ENCODE measurements around the gene LAMC2.

The LAMC2 gene

DNA sequence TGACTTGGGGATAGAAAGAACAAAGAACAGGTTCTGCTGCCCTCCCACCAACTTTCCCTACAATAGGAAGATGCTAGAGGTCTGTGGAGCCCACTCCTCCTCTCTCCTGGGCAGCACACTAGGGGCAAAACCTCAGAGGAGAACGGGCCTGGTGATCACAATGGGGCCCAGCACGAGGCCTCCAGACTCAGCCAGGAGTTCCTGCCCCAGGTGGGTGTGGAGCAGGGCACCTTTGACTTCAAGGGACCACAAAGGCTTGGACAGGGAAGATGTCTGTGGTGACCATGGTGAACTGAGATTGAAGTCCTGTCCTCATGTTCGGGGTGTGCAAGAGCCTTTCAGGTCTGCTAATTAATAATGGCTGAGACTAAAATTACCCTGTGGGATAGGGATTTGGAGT is 88.8 kb downstream of the LAMC2 start:
- H3K4me1 ChIP-seq (ENCODE audit: control insufficient read depth in 2 of 2, insufficient read depth in 1 of 2, low read depth in 1 of 2, low read length in 2 of 2) = peaks cover 4 to 9% of the 10 kb centered on the region in 2 donors

DNA sequence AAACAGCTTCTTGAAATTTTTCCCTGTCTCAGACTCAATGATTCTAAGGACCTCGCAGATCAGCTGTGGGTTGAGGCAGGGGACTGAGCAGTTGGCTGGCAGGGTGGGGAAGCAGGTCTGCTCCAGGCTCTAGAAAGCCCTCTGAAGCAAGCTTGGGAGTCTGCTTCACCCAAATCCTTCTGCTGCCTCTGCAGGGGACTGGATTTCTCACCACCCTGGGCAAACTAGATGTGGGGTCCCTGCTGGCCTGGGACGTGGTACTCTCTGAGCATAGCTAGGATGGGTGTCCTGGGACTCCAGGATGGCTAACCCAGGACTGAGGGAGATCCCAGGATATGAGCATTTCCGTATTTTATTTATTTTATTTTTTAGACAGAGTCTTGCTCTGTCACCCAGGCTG is 89.3 kb downstream of the LAMC2 start:
- Histone ChIP-seq H3K4me1 (ENCODE audit: control insufficient read depth in 2 of 2, insufficient read depth in 1 of 2, low read depth in 1 of 2, low read length in 2 of 2) (peaks cover 4 to 9% of the 10 kb centered on the region in 2 donors), H3K4me2 (ENCODE audit: insufficient read depth, low read length, poor library complexity, severe bottlenecking) (no peak overlapping the region), H4K8ac (ENCODE audit: low read depth, low read length) (no peak overlapping the region), H2BK5ac (ENCODE audit: low read length) (no peak overlapping the region), H4K91ac (ENCODE audit: low read depth, low read length, poor library complexity) (no peak overlapping the region), H2AK5ac (ENCODE audit: low read depth, low read length) (no peak overlapping the region), H3K4me3 (ENCODE audit: low read length in 2 of 2) (no peak overlapping the region), H3K9ac (ENCODE audit: low read depth, low read length, poor library complexity) (no peak overlapping the region), H2BK120ac (ENCODE audit: low read depth, low read length) (no peak overlapping the region), H3K23ac (ENCODE audit: low read depth, low read length, poor library complexity) (no peak overlapping the region), H2AFZ (ENCODE audit: low read length) (no peak overlapping the region), H3K27ac (replicated peaks; ENCODE audit: low read length) (no peak overlapping the region), H3K27me3 (ENCODE audit: control insufficient read depth in 3 of 3, insufficient read depth in 3 of 3, low read depth in 1 of 3, low read length in 3 of 3) (no peaks in the 10 kb centered on the region), H3K4ac (ENCODE audit: low read length) (no peak overlapping the region), H2BK15ac (ENCODE audit: low read length) (no peak overlapping the region), H3K9me3 (replicated peaks in 1 of 2; ENCODE audit: control insufficient read depth in 2 of 2, insufficient read depth in 1 of 2, low read depth in 1 of 2, low read length in 2 of 2) (no peaks in the 10 kb centered on the region), H3K14ac (ENCODE audit: low read length) (no peak overlapping the region), H3K79me1 (ENCODE audit: low read depth, low read length) (no peaks in the 10 kb centered on the region), H3K18ac (ENCODE audit: low read length) (no peak overlapping the region), H3K36me3 (replicated peaks in 1 of 2; ENCODE audit: control insufficient read depth in 2 of 2, insufficient read depth in 2 of 2, low read length in 2 of 2) (no peaks in the 10 kb centered on the region), H2BK12ac (ENCODE audit: low read length) (no peak overlapping the region)
- no CpG with 5 or more reads among the region's 3 CpGs for WGBS, 2 donors (ENCODE audit: extremely low coverage in 2 of 2, insufficient read length in 2 of 2, insufficient replicate concordance in 1 of 2)
- no peak for DNase-seq (ENCODE audit: low spot score)

More for the DNA sequence above, 88.8 kb downstream of the LAMC2 start:
- Histone ChIP-seq H2BK15ac (ENCODE audit: low read length) (no peak overlapping the region), H4K8ac (ENCODE audit: low read depth, low read length) (no peak overlapping the region), H3K4me3 (ENCODE audit: low read length in 2 of 2) (no peak overlapping the region), H2AFZ (ENCODE audit: low read length) (no peak overlapping the region), H3K4ac (ENCODE audit: low read length) (no peak overlapping the region), H3K79me1 (ENCODE audit: low read depth, low read length) (no peaks in the 10 kb centered on the region), H3K14ac (ENCODE audit: low read length) (no peak overlapping the region), H2AK5ac (ENCODE audit: low read depth, low read length) (no peak overlapping the region), H3K9ac (ENCODE audit: low read depth, low read length, poor library complexity) (no peak overlapping the region), H3K23ac (ENCODE audit: low read depth, low read length, poor library complexity) (no peak overlapping the region), H2BK5ac (ENCODE audit: low read length) (no peak overlapping the region), H4K91ac (ENCODE audit: low read depth, low read length, poor library complexity) (no peak overlapping the region), H2BK120ac (ENCODE audit: low read depth, low read length) (no peak overlapping the region), H2BK12ac (ENCODE audit: low read length) (no peak overlapping the region), H3K36me3 (replicated peaks in 1 of 2; ENCODE audit: control insufficient read depth in 2 of 2, insufficient read depth in 2 of 2, low read length in 2 of 2) (no peaks in the 10 kb centered on the region), H3K27me3 (ENCODE audit: control insufficient read depth in 3 of 3, insufficient read depth in 3 of 3, low read depth in 1 of 3, low read length in 3 of 3) (no peaks in the 10 kb centered on the region), H3K27ac (replicated peaks; ENCODE audit: low read length) (no peak overlapping the region), H3K4me2 (ENCODE audit: insufficient read depth, low read length, poor library complexity, severe bottlenecking) (no peak overlapping the region), H3K18ac (ENCODE audit: low read length) (peak overlapping the region; percentile 62), H3K9me3 (replicated peaks in 1 of 2; ENCODE audit: control insufficient read depth in 2 of 2, insufficient read depth in 1 of 2, low read depth in 1 of 2, low read length in 2 of 2) (no peaks in the 10 kb centered on the region)
- DNase-seq (ENCODE audit: low spot score) = no peak
- no CpG with 5 or more reads among the region's 3 CpGs for WGBS, 2 donors (ENCODE audit: extremely low coverage in 2 of 2, insufficient read length in 2 of 2, insufficient replicate concordance in 1 of 2)

DNA sequence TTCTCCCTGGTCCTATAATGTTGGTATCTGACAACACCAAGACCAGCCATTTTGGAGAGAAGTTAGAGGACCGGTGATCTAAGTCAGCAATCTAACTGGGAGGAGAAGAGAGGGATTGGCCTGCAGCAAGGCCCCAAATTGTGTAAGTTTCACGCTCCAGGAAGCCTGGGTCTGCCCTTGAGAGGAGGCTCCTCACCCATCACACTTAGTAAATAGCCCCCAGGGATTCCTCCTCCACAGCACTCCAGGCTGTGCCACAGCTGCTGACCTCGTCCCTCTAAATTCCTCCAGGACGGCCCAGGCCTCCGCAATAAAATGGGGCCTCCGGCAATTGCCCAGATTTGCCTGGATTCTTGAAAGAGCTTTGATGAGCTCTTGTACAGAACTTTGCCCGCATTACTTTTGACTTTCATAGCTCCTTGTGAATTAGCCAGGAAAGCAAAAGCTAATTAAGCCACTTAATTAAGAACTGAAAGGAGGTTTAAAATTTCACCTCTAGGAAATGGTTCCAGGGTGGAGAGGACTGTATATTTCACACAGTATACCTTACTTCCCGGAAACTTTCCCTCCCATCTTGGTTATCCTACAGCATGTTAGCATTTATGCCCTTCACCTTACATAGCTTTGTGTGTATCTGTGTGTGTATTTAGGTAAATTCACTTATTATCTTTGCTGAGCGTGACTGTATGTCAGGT is 90.5 kb downstream of the LAMC2 start:
- Histone ChIP-seq H2BK5ac (ENCODE audit: low read length) (no peak overlapping the region), H3K4ac (ENCODE audit: low read length) (no peak overlapping the region), H3K4me1 (ENCODE audit: control insufficient read depth in 2 of 2, insufficient read depth in 1 of 2, low read depth in 1 of 2, low read length in 2 of 2) (peaks cover 4 to 9% of the 10 kb centered on the region in 2 donors), H3K79me1 (ENCODE audit: low read depth, low read length) (no peaks in the 10 kb centered on the region), H3K36me3 (replicated peaks in 1 of 2; ENCODE audit: control insufficient read depth in 2 of 2, insufficient read depth in 2 of 2, low read length in 2 of 2) (no peaks in the 10 kb centered on the region), H4K8ac (ENCODE audit: low read depth, low read length) (no peak overlapping the region), H3K18ac (ENCODE audit: low read length) (no peak overlapping the region), H3K14ac (ENCODE audit: low read length) (no peak overlapping the region), H3K4me3 (ENCODE audit: low read length in 2 of 2) (no peak overlapping the region), H3K9me3 (replicated peaks in 1 of 2; ENCODE audit: control insufficient read depth in 2 of 2, insufficient read depth in 1 of 2, low read depth in 1 of 2, low read length in 2 of 2) (no peaks in the 10 kb centered on the region), H3K9ac (ENCODE audit: low read depth, low read length, poor library complexity) (no peak overlapping the region), H2BK12ac (ENCODE audit: low read length) (no peak overlapping the region), H3K27ac (replicated peaks; ENCODE audit: low read length) (no peak overlapping the region), H3K4me2 (ENCODE audit: insufficient read depth, low read length, poor library complexity, severe bottlenecking) (no peak overlapping the region), H4K91ac (ENCODE audit: low read depth, low read length, poor library complexity) (no peak overlapping the region), H3K27me3 (ENCODE audit: control insufficient read depth in 3 of 3, insufficient read depth in 3 of 3, low read depth in 1 of 3, low read length in 3 of 3) (no peaks in the 10 kb centered on the region), H3K23ac (ENCODE audit: low read depth, low read length, poor library complexity) (no peak overlapping the region), H2AFZ (ENCODE audit: low read length) (peak overlapping the region; percentile 45), H2BK120ac (ENCODE audit: low read depth, low read length) (no peak overlapping the region), H2BK15ac (ENCODE audit: low read length) (no peak overlapping the region), H2AK5ac (ENCODE audit: low read depth, low read length) (no peak overlapping the region)
- DNase-seq (ENCODE audit: low spot score) = no peak
- no CpG with 5 or more reads among the region's 9 CpGs for WGBS, 2 donors (ENCODE audit: extremely low coverage in 2 of 2, insufficient read length in 2 of 2, insufficient replicate concordance in 1 of 2)

DNA sequence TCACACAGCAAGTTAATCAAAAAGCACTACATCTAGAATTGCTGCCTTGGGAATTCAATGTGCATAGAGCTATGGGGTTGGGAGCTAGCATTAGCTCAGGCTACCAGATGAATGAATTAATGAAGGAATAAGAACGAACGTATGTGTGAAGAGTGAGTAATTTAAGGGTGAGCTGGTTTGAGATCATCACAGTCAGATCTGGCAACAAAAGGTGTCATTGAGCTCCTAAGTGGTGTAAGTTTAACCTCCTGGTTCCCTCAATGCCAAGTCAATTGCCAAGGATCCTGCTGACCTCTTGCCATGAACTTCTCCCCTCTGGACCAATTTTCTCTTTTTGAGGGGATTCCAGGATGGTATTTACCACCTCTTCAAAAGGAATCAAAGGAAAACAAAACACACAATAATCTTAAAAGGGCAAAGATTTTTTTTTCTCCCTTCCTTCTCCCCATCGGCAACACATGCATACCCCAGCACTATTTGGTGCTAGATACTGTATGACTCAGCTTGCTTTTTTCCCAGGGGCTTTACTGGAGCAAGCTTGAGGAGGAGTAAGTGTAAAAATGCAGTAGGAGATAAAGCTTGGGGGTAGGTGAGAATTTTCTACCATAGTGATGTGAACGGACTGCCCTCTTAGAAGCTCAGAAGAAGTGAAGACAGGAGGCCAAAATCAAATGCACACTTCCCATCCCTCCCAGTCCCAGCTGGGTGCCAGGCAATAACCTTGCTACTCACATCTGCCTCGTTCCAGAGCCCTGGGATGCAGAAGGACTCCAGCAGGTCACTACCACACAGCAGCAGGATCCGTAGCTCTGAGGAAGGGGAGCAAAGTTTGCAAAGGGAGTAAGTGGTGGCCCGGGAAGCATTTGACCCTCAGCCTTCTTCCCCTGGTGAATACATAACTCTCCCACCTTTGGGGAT is 92.0 kb downstream of the LAMC2 start:
- no peak for DNase-seq (ENCODE audit: low spot score)
- 100% methylated on average over 2 of the region's 7 CpGs; no CpG with 5 or more reads in 1 of the 2 donors for WGBS, 2 donors (ENCODE audit: extremely low coverage in 2 of 2, insufficient read length in 2 of 2, insufficient replicate concordance in 1 of 2)
- no peak overlapping the region for H4K8ac ChIP-seq (ENCODE audit: low read depth, low read length)
- H3K27me3 ChIP-seq (ENCODE audit: control insufficient read depth in 3 of 3, insufficient read depth in 3 of 3, low read depth in 1 of 3, low read length in 3 of 3) = no peaks in the 10 kb centered on the region
- no peak overlapping the region for H2BK120ac ChIP-seq (ENCODE audit: low read depth, low read length)
- H3K9me3 ChIP-seq (replicated peaks in 1 of 2; ENCODE audit: control insufficient read depth in 2 of 2, insufficient read depth in 1 of 2, low read depth in 1 of 2, low read length in 2 of 2) = no peaks in the 10 kb centered on the region
- peak overlapping the region; percentile 88 for H3K18ac ChIP-seq (ENCODE audit: low read length)
- peak overlapping the region; percentile 93 for H2BK12ac ChIP-seq (ENCODE audit: low read length)
- no peak overlapping the region for H3K4me3 ChIP-seq (ENCODE audit: low read length in 2 of 2)
- no peak overlapping the region for H3K23ac ChIP-seq (ENCODE audit: low read depth, low read length, poor library complexity)
- no peak overlapping the region for H3K14ac ChIP-seq (ENCODE audit: low read length)
- no peak overlapping the region for H2BK5ac ChIP-seq (ENCODE audit: low read length)
- H4K91ac ChIP-seq (ENCODE audit: low read depth, low read length, poor library complexity) = no peak overlapping the region
- H3K4me1 ChIP-seq (ENCODE audit: control insufficient read depth in 2 of 2, insufficient read depth in 1 of 2, low read depth in 1 of 2, low read length in 2 of 2) = peaks cover 4 to 9% of the 10 kb centered on the region in 2 donors
- no peak overlapping the region for H2AK5ac ChIP-seq (ENCODE audit: low read depth, low read length)
- no peak overlapping the region for H2BK15ac ChIP-seq (ENCODE audit: low read length)
- peak overlapping the region; percentile 71 for H2AFZ ChIP-seq (ENCODE audit: low read length)
- no peak overlapping the region for H3K9ac ChIP-seq (ENCODE audit: low read depth, low read length, poor library complexity)
- H3K4me2 ChIP-seq (ENCODE audit: insufficient read depth, low read length, poor library complexity, severe bottlenecking) = no peak overlapping the region
- H3K79me1 ChIP-seq (ENCODE audit: low read depth, low read length) = no peaks in the 10 kb centered on the region
- no peak overlapping the region for H3K27ac ChIP-seq (replicated peaks; ENCODE audit: low read length)
- no peak overlapping the region for H3K4ac ChIP-seq (ENCODE audit: low read length)
- H3K36me3 ChIP-seq (replicated peaks in 1 of 2; ENCODE audit: control insufficient read depth in 2 of 2, insufficient read depth in 2 of 2, low read length in 2 of 2) = no peaks in the 10 kb centered on the region

Measured in neuronal stem cell (in vitro differentiated cells).